ENCODE measurements around the gene TEX264. TPM values are rescaled to one million over a fixed set of nuclear protein-coding genes. Genes with fewer than 3 reads are reported as not detected.

Gene TEX264
- total RNA-seq, 1 experiment from 2014 or later, result 21.4 TPM

DNA sequence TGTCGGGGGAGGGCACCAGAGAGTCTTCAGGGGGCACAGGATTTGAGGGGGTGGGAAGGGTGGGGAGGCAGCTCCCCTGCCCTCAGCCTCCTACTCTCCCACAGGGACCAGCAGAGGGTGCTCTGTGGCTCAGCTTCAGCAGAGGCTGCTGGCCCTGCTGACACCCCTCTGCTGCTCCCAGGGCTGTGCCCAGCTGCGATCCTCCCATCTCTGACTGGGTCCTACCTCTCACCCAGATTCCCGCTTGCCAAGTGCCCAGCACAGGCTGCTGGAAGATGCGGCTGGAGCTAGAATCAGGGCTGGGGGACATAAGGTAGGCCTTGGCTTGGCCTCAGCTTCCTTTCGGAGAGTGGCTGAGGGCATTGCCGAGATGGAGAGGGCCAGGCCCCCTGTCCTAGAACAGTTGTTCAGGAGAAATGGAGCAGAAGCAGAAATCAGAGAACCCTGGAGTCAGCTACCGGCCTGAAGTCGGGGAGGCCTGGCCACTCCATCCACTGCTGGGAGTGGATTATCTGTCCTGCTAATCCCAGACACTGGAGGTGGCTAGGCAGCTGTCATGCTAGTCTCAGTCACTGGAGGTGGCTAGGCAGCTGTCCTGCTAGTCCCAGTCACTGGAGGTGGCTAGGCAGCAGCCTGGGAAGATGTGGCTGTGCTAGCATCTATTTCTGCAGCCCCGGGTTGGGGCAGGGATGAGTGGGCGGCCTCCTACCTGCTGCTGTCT is 39.7 kb downstream of the TEX264 start:
- no peak overlapping the region for H3K27ac ChIP-seq (ENCODE audit: low read depth, low read length, poor library complexity, severe bottlenecking)
- H3K4me1 ChIP-seq (ENCODE audit: insufficient read depth, low read length, poor library complexity, severe bottlenecking), result no peaks in the 10 kb centered on the region
- no peak overlapping the region for H3K4me3 ChIP-seq (ENCODE audit: low read depth, low read length, poor library complexity, severe bottlenecking)
- intact Hi-C loops (cut with micrococcal nuclease; ENCODE audit: unreplicated experiment), result no loop called here
- H3K27me3 ChIP-seq (replicated peaks; ENCODE audit: insufficient read depth, low read depth, low read length, poor library complexity), result no peaks in the 10 kb centered on the region
- H3K36me3 ChIP-seq (ENCODE audit: insufficient read depth, low read length, poor library complexity, severe bottlenecking), result no peaks in the 10 kb centered on the region
- no peak for DNase-seq (ENCODE audit: low spot score)
- ChIA-PET POLR2A (ENCODE audit: low non-redundant PET) (no interaction called here), CTCF (interaction anchor here (0.8 kb wide), 1 partner anchor 8 kb away, joined by 3 read pairs; no protein-coding TSS in a partner anchor)
- H3K9me3 ChIP-seq (ENCODE audit: low read depth, low read length, poor library complexity, severe bottlenecking), result no peaks in the 10 kb centered on the region
- TF ChIP-seq, protein P1, sequence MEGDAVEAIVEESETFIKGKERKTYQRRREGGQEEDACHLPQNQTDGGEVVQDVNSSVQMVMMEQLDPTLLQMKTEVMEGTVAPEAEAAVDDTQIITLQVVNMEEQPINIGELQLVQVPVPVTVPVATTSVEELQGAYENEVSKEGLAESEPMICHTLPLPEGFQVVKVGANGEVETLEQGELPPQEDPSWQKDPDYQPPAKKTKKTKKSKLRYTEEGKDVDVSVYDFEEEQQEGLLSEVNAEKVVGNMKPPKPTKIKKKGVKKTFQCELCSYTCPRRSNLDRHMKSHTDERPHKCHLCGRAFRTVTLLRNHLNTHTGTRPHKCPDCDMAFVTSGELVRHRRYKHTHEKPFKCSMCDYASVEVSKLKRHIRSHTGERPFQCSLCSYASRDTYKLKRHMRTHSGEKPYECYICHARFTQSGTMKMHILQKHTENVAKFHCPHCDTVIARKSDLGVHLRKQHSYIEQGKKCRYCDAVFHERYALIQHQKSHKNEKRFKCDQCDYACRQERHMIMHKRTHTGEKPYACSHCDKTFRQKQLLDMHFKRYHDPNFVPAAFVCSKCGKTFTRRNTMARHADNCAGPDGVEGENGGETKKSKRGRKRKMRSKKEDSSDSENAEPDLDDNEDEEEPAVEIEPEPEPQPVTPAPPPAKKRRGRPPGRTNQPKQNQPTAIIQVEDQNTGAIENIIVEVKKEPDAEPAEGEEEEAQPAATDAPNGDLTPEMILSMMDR (conservative IDR thresholded peaks at IDR 0.05; ENCODE audit: low read depth, low read length), result 0 out of 2 replicates have a peak, but pooled peaks have one; percentile 16
- TF ChIP-seq EZH2 (IDR thresholded peaks at IDR 0.05; ENCODE audit: borderline replicate concordance, low read depth, low read length, poor library complexity, severe bottlenecking), result no peak
- no TSS peak for BruUV-seq (replicated peaks)

DNA sequence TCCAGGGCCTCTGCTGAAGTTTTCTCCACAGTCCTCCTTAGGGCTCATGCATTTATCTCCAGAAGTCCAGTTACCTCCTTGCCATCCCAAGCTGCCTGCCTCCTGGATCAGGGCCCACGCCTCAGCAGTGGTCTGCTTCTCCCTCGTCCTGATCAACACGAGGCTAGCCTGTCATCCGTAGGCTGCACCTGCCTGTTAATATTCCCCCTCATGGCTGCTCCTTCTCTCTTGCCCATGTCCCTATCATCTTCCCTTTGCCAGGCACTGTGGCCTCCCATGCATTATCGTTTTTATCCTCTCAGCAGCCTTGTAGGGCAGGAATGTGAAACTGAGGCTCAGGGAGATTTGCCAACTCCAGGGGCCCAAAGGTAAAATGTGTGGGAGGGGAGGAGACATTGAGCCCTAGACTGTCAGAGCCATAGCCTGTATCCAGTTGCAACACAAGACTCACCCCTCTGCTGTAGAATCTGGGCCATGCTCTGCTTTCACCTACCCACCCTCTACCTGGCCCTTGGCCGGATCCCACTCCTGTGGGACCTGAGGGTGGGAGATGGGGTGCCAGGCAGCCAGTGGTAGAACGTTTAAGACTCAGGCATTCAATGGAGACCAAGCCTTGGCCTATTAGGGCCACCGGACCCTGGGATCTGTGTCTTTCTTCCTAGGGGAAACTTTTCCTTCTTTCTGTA is 40.4 kb downstream of the TEX264 start:
- H3K4me1 ChIP-seq (ENCODE audit: insufficient read depth, low read length, poor library complexity, severe bottlenecking), result no peaks in the 10 kb centered on the region
- H3K9me3 ChIP-seq (ENCODE audit: low read depth, low read length, poor library complexity, severe bottlenecking), result no peaks in the 10 kb centered on the region
- no peak for DNase-seq (ENCODE audit: low spot score)
- ChIA-PET CTCF (no interaction called here), POLR2A (ENCODE audit: low non-redundant PET) (no interaction called here)
- intact Hi-C loops (cut with micrococcal nuclease; ENCODE audit: unreplicated experiment), result no loop called here
- TF ChIP-seq EZH2 (IDR thresholded peaks at IDR 0.05; ENCODE audit: borderline replicate concordance, low read depth, low read length, poor library complexity, severe bottlenecking), result no peak
- TF ChIP-seq, protein P1 (conservative IDR thresholded peaks at IDR 0.05; ENCODE audit: low read depth, low read length), result no peak
- no TSS peak for BruUV-seq (replicated peaks)
- H3K27ac ChIP-seq (ENCODE audit: low read depth, low read length, poor library complexity, severe bottlenecking), result no peak overlapping the region
- H3K4me3 ChIP-seq (ENCODE audit: low read depth, low read length, poor library complexity, severe bottlenecking), result no peak overlapping the region
- H3K27me3 ChIP-seq (replicated peaks; ENCODE audit: insufficient read depth, low read depth, low read length, poor library complexity), result no peaks in the 10 kb centered on the region
- no peaks in the 10 kb centered on the region for H3K36me3 ChIP-seq (ENCODE audit: insufficient read depth, low read length, poor library complexity, severe bottlenecking)

DNA sequence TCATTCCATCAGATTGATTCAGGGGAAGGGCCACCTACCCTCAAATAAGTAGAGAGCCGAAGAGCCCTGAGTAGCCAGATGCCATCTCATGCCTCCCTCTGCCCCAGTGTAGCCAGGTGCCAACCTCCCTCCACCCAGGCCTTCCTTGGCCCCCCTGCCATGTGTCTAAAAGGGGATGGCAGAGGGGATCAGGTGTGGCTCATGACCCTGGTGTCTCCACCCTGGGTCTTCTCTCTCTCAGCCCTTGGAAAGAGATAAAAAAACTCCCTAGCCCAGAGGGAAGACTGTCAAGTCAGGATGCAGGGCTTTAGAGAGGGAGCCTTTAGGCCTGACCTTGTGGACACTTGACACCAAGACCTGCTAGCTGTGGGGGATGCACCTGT is 41.0 kb downstream of the TEX264 start:
- Histone ChIP-seq H3K27ac (ENCODE audit: low read depth, low read length, poor library complexity, severe bottlenecking) (no peak overlapping the region), H3K4me1 (ENCODE audit: insufficient read depth, low read length, poor library complexity, severe bottlenecking) (no peaks in the 10 kb centered on the region), H3K4me3 (ENCODE audit: low read depth, low read length, poor library complexity, severe bottlenecking) (no peak overlapping the region), H3K36me3 (ENCODE audit: insufficient read depth, low read length, poor library complexity, severe bottlenecking) (no peaks in the 10 kb centered on the region), H3K9me3 (ENCODE audit: low read depth, low read length, poor library complexity, severe bottlenecking) (no peaks in the 10 kb centered on the region), H3K27me3 (replicated peaks; ENCODE audit: insufficient read depth, low read depth, low read length, poor library complexity) (no peaks in the 10 kb centered on the region)
- TF ChIP-seq EZH2 (IDR thresholded peaks at IDR 0.05; ENCODE audit: borderline replicate concordance, low read depth, low read length, poor library complexity, severe bottlenecking), result no peak
- TF ChIP-seq, protein P1 (conservative IDR thresholded peaks at IDR 0.05; ENCODE audit: low read depth, low read length), result no peak
- intact Hi-C loops (cut with micrococcal nuclease; ENCODE audit: unreplicated experiment), result no loop called here
- ChIA-PET POLR2A (ENCODE audit: low non-redundant PET) (no interaction called here), CTCF (no interaction called here)
- no TSS peak for BruUV-seq (replicated peaks)
- DNase-seq (ENCODE audit: low spot score), result no peak

Data from A673 (cell line).